Fibroblast of pulmonary artery (primary cell): Measurements from ENCODE around the gene GTF3C4.

Experiments used
- DNase-seq: peaks from one replicate; pipeline ENCODE4 v3.0.0-alpha.2; 2010; ENCODE audit warnings: low read depth
- H3K4me3 ChIP-seq: replicated peaks from 2 replicates; pipeline ENCODE4 v1.5.1; 2011; ENCODE audit warnings: low read depth, mild to moderate bottlenecking, control low read depth, low read length, moderate library complexity
- TF ChIP-seq, protein P1 (sequence below): IDR thresholded peaks from 2 replicates; pipeline ENCODE4 v1.5.1; 2011; ENCODE audit warnings: mild to moderate bottlenecking, control low read depth, low read length, inconsistent platforms; ENCODE audit errors: missing control alignments

Gene GTF3C4

DNA sequence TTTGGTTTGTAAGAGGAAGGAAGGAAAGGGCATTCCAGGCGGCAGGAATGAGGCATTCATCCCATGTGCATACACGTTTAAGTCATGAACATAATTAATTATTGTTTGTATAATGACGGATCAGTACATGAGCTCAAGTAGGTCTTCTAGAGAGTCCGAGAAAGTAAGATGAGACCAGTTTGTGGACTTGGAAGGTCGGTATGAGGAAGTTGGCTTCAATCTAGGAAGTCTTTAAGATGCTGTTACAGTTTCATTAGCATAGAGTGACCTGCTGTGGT, 2.1 kb downstream of the GTF3C4 start:
- H3K4me3 ChIP-seq = peak overlapping the region; percentile 98
- no peak for DNase-seq
- TF ChIP-seq, protein P1, sequence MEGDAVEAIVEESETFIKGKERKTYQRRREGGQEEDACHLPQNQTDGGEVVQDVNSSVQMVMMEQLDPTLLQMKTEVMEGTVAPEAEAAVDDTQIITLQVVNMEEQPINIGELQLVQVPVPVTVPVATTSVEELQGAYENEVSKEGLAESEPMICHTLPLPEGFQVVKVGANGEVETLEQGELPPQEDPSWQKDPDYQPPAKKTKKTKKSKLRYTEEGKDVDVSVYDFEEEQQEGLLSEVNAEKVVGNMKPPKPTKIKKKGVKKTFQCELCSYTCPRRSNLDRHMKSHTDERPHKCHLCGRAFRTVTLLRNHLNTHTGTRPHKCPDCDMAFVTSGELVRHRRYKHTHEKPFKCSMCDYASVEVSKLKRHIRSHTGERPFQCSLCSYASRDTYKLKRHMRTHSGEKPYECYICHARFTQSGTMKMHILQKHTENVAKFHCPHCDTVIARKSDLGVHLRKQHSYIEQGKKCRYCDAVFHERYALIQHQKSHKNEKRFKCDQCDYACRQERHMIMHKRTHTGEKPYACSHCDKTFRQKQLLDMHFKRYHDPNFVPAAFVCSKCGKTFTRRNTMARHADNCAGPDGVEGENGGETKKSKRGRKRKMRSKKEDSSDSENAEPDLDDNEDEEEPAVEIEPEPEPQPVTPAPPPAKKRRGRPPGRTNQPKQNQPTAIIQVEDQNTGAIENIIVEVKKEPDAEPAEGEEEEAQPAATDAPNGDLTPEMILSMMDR = no peak

DNA sequence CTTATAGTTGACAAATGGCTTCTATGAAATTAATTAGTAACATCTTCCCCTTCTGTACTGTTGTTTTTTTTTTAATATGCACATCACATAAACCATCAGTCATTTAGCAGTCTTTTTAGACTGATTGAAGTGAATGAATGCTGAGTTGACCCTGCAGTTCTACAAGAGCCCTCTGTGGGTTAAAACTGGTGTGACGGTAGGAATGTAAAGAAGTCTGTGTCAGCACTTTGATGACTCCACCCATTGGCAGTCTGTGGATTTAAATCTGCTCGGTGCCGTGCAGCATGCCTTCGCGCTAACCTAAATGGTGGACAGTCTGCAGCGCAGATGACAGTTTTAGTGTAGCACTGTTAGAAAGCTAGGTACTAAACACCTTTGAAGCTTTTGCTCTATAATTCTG, 3.1 kb downstream of the GTF3C4 start:
- H3K4me3 ChIP-seq = no peak overlapping the region
- TF ChIP-seq, protein P1 = peak; percentile 37
- DNase-seq = peak; percentile 61

DNA sequence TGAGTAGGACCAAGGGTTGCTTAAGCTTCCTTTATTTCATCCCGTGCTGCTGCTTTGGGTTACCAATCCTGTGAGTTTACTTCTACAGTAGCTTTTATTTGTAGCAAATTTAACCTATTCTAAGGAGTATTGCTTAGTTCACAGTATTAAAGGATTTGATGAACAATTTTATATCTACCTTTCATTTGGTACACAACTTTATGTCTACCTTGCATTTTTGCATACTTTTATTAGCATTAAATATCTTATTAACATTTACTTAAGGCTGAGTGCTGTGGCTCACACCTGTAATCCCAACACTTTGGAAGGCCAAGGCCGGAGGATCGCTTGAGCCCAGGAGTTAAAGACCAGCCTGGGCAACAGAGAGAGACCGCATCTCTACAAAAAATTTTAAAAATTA, 4.2 kb downstream of the GTF3C4 start:
- no peak for DNase-seq
- TF ChIP-seq, protein P1 = no peak
- no peak overlapping the region for H3K4me3 ChIP-seq

DNA sequence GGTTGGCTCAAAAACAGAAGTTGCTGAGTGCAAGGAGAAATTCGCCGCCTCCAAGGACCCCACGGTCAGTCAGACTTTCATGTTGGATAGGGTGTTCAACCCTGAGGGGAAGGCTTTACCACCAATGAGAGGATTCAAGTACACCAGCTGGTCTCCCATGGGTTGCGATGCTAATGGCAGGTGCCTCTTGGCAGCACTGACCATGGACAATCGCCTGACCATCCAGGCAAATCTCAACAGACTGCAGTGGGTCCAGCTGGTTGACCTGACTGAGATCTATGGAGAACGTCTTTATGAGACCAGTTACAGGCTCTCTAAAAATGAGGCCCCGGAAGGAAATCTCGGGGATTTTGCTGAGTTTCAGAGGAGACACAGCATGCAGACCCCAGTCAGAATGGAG, 7.7 kb downstream of the GTF3C4 start:
- no peak overlapping the region for H3K4me3 ChIP-seq
- TF ChIP-seq, protein P1 = no peak
- DNase-seq = no peak

DNA sequence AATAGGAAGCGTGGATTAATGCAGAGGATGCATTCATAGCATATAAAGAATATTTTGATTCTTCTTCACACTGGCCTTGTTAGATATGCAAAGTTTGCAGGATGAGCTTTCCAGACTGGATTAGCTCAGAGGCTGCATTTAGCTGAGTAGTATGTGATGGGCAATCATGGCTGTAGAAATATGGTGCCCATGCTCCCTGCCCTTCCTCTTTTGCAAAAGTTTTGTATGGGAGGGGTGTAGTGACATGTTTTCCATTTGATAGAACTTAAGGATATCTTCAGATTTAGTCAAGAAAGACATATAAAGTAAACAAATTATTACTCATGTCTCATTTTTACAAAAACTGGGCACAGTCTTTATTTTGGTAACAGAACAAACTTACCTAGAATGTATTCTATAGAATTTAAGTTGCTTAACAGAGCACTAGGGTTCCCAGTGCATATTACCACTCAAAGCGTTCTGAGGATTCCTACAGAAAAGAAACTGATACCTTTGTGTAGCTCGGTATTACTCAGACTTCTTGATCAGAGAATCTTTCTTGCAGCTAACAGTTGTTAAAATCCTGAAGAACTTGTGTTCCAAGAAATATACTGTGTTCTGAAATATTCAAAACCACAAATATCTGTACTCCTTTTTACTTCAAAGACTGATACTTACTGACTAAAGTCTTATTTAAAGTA, 9.8 kb downstream of the GTF3C4 start:
- DNase-seq = no peak
- TF ChIP-seq, protein P1 = no peak
- H3K4me3 ChIP-seq = no peak overlapping the region

DNA sequence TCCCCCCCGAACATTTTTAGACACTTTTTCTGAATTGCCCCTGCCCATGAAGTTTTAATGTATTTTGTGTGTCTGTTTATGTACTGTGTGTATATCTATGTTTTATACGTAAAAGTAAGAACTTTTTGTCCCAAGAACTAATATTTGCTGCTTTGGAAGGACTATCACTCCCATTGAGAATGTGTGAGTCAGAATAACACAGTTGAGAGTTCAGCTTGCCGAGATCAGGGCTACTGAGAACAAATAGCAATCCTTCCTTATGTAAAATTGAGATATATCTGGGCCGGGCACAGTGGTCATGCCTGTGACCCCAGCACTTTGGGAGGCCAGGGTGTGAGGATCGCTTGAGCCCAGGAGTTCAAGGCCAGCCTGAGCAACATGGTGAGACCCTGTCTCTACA, 11.3 kb downstream of the GTF3C4 start:
- TF ChIP-seq, protein P1 = no peak
- H3K4me3 ChIP-seq = no peak overlapping the region
- DNase-seq = no peak

DNA sequence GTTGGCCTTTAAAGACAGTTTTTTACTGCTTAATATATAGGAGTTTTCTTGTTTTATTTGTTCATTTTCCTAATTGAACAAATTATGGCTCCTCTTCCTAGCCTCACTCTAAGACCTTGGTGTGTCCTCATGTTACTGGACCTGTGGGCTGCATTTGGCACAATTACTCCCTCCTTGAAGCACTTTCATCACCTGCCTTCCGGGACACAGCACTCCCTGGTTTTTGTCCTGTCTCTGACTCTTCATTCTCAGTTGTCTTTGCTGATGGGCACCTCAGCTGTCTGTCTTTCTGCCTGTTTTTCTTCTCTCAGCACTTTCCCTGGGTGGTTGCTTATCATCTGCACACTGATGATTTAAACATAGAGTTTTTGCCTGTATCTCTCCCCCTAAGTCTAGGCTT, 13.6 kb downstream of the GTF3C4 start:
- TF ChIP-seq, protein P1 = no peak
- H3K4me3 ChIP-seq = no peak overlapping the region
- no peak for DNase-seq
